Esophagus muscularis mucosa (tissue), 4 donors: Measurements from ENCODE around the gene KLHL26. TPM values are rescaled to one million over a fixed set of nuclear protein-coding genes. Genes with fewer than 3 reads are reported as not detected.

Experiments
- DNase-seq: peaks from one replicate; pipeline ENCODE4 v3.0.0-alpha.2; 2017; ENCODE audit errors: extremely low spot score
- H3K27ac ChIP-seq, 4 donors: fragments of 200-600 bp; sonication (generic); replicated peaks in 1 of 4; 1 replicate in 3 of 4; 2 replicates in 1 of 4; pipeline ENCODE4 v1.5.1; 2016 to 2019; ENCODE audit warnings: mild to moderate bottlenecking in 1 of 4
- H3K27me3 ChIP-seq, 4 donors: fragments of 200-600 bp; sonication (generic); one replicate each; pipeline versions ENCODE4 v1.5.1 to v1.6.0; 2016 to 2019
- H3K36me3 ChIP-seq, 4 donors: fragments of 200-600 bp; sonication (generic); one replicate each; pipeline ENCODE4 v1.5.1; 2016 to 2019
- H3K4me1 ChIP-seq, 4 donors: fragments of 200-600 bp; sonication (generic); one replicate each; pipeline ENCODE4 v1.5.1; 2016 to 2019
- H3K4me3 ChIP-seq, 4 donors: fragments of 200-600 bp; sonication (generic); 1 replicate in 2 of 4; 2 replicates in 2 of 4; pipeline ENCODE4 v1.5.1; 2016 to 2019; ENCODE audit warnings: mild to moderate bottlenecking in 4 of 4, moderate library complexity in 1 of 4
- H3K9me3 ChIP-seq, 4 donors: fragments of 200-600 bp; sonication (generic); 1 replicate in 3 of 4; 2 replicates in 1 of 4; pipeline ENCODE4 v1.5.1; 2016 to 2019
- CTCF ChIP-seq, 3 experiments: fragments of 200-600 bp in 2 of 3; fragments of 450-650 bp in 1 of 3; sonication (generic) in 2 of 3; IDR thresholded peaks; one replicate each; pipeline ENCODE4 v1.5.1; 2017 to 2019; ENCODE audit warnings: antibody characterized with exemption in 3 of 3, mild to moderate bottlenecking in 2 of 3, moderate library complexity in 1 of 3
- EP300 ChIP-seq: sonication (generic); formaldehyde crosslinking; IDR thresholded peaks from one replicate; pipeline ENCODE4 v1.6.1; 2017; ENCODE audit warnings: antibody characterized with exemption
- POLR2A ChIP-seq: fragments of 450-650 bp; IDR thresholded peaks from one replicate; pipeline ENCODE4 v1.6.1; 2017; ENCODE audit warnings: antibody characterized with exemption, moderate library complexity, mild to moderate bottlenecking, low read depth
- POLR2AphosphoS5 ChIP-seq, 2 donors: sonication (generic); formaldehyde crosslinking; IDR thresholded peaks; one replicate each; pipeline ENCODE4 v1.6.1; 2017; ENCODE audit warnings: antibody characterized with exemption in 2 of 2
- WGBS: methylation state at CpG from one replicate; pipeline ENCODE4 v1.1.5; 2018; 5-methylcytosine and 5-hydroxymethylcytosine counted together
- intact Hi-C: fragments of 100-400 bp; cut with DNase I; formaldehyde crosslinking; loops from one replicate; pipeline ENCODE4 v1.15.1; 2023
- total RNA-seq, 4 donors: library from RNA; depleted of rRNA; stranded (reverse); fragments of >200 nt; gene quantifications; one replicate each; pipeline versions ENCODE4 v1.1.0 to v1.2.1, GENCODE V29; 2016

Gene KLHL26
- total RNA-seq, 4 donors from 2014 or later, result 9.1 to 19.0 (median 13.5) TPM

GRCh38 chr19:18620902-18621301 lies 15.9 kb upstream of the KLHL26 start:
- no peaks in the 10 kb centered on the region for H3K9me3 ChIP-seq
- H3K4me3 ChIP-seq, result no peak overlapping the region
- H3K27ac ChIP-seq, result no peak overlapping the region
- H3K4me1 ChIP-seq, result no peaks in the 10 kb centered on the region
- H3K36me3 ChIP-seq, result no peaks in the 10 kb centered on the region
- intact Hi-C loops, result no loop called here
- TF ChIP-seq EP300, result no peak
- no peak for TF ChIP-seq POLR2A
- no peak for TF ChIP-seq POLR2AphosphoS5 (IDR thresholded peaks at IDR 0.05)
- TF ChIP-seq CTCF (IDR thresholded peaks at IDR 0.05), result no peak
- no peak for DNase-seq
- H3K27me3 ChIP-seq, result peaks cover 0 to 28% (median 0%) of the 10 kb centered on the region in 4 donors
- 92% methylated on average over 7 of the region's 7 CpGs for WGBS

- H3K27me3 ChIP-seq, result no peaks in the 10 kb centered on the region
- TF ChIP-seq CTCF (IDR thresholded peaks at IDR 0.05) (no peak), EP300 (no peak), POLR2A (no peak), POLR2AphosphoS5 (IDR thresholded peaks at IDR 0.05) (no peak)
- DNase-seq, result no peak
- H3K4me1 ChIP-seq, result peaks cover 0 to 15% (median 6%) of the 10 kb centered on the region in 4 donors
- 69% methylated on average over 2 of the region's 2 CpGs for WGBS
- no peak overlapping the region for H3K27ac ChIP-seq
- H3K4me3 ChIP-seq, result no peak overlapping the region
- no peaks in the 10 kb centered on the region for H3K9me3 ChIP-seq
- no peaks in the 10 kb centered on the region for H3K36me3 ChIP-seq
- intact Hi-C loops, result no loop called here
These were observed 9.9 kb upstream of the KLHL26 start for GRCh38 chr19:18626906-18627305.

DNA sequence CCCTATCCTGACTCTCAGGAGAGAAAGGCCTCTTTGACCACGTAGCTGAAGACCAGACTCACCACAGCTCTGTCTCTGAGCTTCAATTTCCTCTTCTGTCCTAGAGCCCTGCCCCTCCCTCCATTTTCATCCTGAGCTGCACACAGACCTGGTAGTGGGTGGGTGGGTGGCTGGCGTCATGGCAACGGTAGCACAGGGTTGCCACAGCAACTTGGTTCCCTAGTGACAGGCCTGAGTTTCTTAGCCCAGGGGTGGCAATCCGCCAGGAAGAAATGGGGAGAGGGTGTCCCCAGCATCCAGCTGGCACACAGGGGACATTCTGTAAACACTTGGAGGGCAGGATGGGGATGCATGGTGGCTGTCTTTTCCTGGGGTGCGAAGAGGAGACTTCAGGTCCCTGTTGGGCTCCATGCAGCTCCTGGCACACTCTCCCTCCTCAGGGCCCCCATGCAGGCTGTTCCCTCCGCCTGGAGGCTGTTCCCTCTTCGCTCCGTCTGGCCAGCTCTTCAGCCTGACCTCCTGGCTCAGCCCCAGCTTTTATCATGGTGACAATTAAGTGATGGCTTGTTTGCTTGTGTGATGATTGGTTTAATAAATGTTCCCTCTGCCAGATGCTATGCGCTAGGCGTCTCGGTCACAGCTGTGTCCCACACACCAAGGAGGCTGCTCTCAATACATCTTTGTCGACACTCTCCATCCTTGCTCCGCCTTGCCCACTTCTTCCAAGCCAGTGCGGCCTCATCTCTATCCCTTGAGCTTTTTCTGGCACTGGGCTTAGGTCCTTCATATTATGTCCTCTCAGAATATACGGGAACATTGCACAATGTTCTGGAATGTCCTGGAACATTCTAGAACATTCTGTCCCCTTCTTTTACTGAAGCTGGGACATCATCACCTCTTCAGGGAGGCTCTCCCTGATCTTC lies 7.4 kb upstream of the KLHL26 start:
- no peak for DNase-seq
- H3K9me3 ChIP-seq, result no peaks in the 10 kb centered on the region
- intact Hi-C loops, result no loop called here
- H3K36me3 ChIP-seq, result no peaks in the 10 kb centered on the region
- WGBS, result 72% methylated on average over 15 of the region's 15 CpGs
- no peak overlapping the region for H3K4me3 ChIP-seq
- H3K4me1 ChIP-seq, result peaks cover 0 to 15% (median 6%) of the 10 kb centered on the region in 4 donors
- TF ChIP-seq EP300 (peak; percentile 90), POLR2A (no peak), POLR2AphosphoS5 (IDR thresholded peaks at IDR 0.05) (peak; percentile 86 to 89)
- H3K27ac ChIP-seq, result peak overlapping the region; percentile 16 to 62 (median 30)
- H3K27me3 ChIP-seq, result no peaks in the 10 kb centered on the region

GRCh38 chr19:18633321-18633720 lies 3.5 kb upstream of the KLHL26 start:
- Histone ChIP-seq H3K36me3 (no peaks in the 10 kb centered on the region), H3K27me3 (no peaks in the 10 kb centered on the region), H3K4me1 (peaks cover 17 to 41% (median 31%) of the 10 kb centered on the region in 4 donors), H3K4me3 (no peak overlapping the region), H3K9me3 (no peaks in the 10 kb centered on the region), H3K27ac (no peak overlapping the region)
- DNase-seq, result no peak
- TF ChIP-seq EP300, result no peak
- no peak for TF ChIP-seq POLR2A
- TF ChIP-seq CTCF (IDR thresholded peaks at IDR 0.05), result no peak
- TF ChIP-seq POLR2AphosphoS5 (IDR thresholded peaks at IDR 0.05), result no peak
- intact Hi-C loops, result no loop called here
- WGBS, result 69% methylated on average over 5 of the region's 8 CpGs

- H3K4me3 ChIP-seq, result no peak overlapping the region
- 60% methylated on average over 12 of the region's 12 CpGs for WGBS
- TF ChIP-seq CTCF (IDR thresholded peaks at IDR 0.05), result no peak
- TF ChIP-seq EP300, result no peak
- TF ChIP-seq POLR2A, result no peak
- no peak for TF ChIP-seq POLR2AphosphoS5 (IDR thresholded peaks at IDR 0.05)
- no peaks in the 10 kb centered on the region for H3K36me3 ChIP-seq
- no peak overlapping the region for H3K27ac ChIP-seq
- H3K4me1 ChIP-seq, result peaks cover 17 to 46% (median 38%) of the 10 kb centered on the region in 4 donors
- intact Hi-C loops, result loop anchor here (5.0 kb wide), 1 partner anchor 38 kb away; no protein-coding TSS in a partner anchor
- H3K9me3 ChIP-seq, result no peaks in the 10 kb centered on the region
- DNase-seq, result no peak
- H3K27me3 ChIP-seq, result no peaks in the 10 kb centered on the region
These were observed 2.1 kb upstream of the KLHL26 start for GRCh38 chr19:18634612-18635297.
